Adrenal gland (tissue), 12 donors: ENCODE data around the gene SVIP. TPM values are rescaled to one million over a fixed set of nuclear protein-coding genes. Genes with fewer than 3 reads are reported as not detected.

ENCODE experiments used
- DNase-seq, 7 donors: peaks; one replicate each; pipeline ENCODE4 v3.0.0-alpha.2; 2019 to 2020
- H3K27ac ChIP-seq, 5 donors: fragments of 200-600 bp; sonication (generic) in 4 of 5; 1 replicate in 3 of 5; 2 replicates in 2 of 5; pipeline versions ENCODE4 v1.5.1 to v1.8.0; 2016 to 2020; ENCODE audit warnings: mild to moderate bottlenecking in 1 of 5
- H3K27me3 ChIP-seq: fragments of 200-600 bp; 2 replicates; pipeline ENCODE4 v1.8.0; 2021
- H3K36me3 ChIP-seq, 2 donors: fragments of 200-600 bp; replicated peaks in 1 of 2; 1 replicate in 1 of 2; 2 replicates in 1 of 2; pipeline versions ENCODE4 v1.5.1 to v1.8.0; 2018 to 2022
- H3K4me1 ChIP-seq, 2 donors: fragments of 200-600 bp; replicated peaks in 1 of 2; 1 replicate in 1 of 2; 2 replicates in 1 of 2; pipeline versions ENCODE4 v1.5.1 to v1.8.0; 2018 to 2021
- H3K4me3 ChIP-seq, 4 donors: fragments of 200-600 bp; sonication (generic) in 3 of 4; one replicate each; pipeline ENCODE4 v1.5.1; 2016 to 2018
- H3K9me3 ChIP-seq, 3 donors: fragments of 200-600 bp; sonication (generic) in 1 of 3; replicated peaks in 1 of 3; 1 replicate in 2 of 3; 2 replicates in 1 of 3; pipeline versions ENCODE4 v1.5.1 to v1.8.0; 2016 to 2021
- POLR2A ChIP-seq, 2 donors: fragments of 450-650 bp; IDR thresholded peaks; one replicate each; pipeline ENCODE4 v1.6.1; 2017; ENCODE audit warnings: antibody characterized with exemption in 2 of 2, mild to moderate bottlenecking in 2 of 2, moderate library complexity in 1 of 2
- WGBS, 4 donors: extraction: QIAGEN DNeasy Blood & Tissue Kit in 2 of 4; methylation state at CpG; one replicate each; pipeline versions ENCODE4 v1.1.5 to v1.1.7; 2013 to 2017; 5-methylcytosine and 5-hydroxymethylcytosine counted together
- intact Hi-C, 2 donors: fragments of 100-400 bp; cut with DNase I; formaldehyde crosslinking; loops; one replicate each; pipeline versions ENCODE4 v1.14.1 to v1.15.0; 2022 to 2023
- polyA plus RNA-seq, 3 donors: library from polyadenylated mRNA; stranded (reverse); fragments of 200-250 nt in 2 of 3; fragments of 350-450 nt in 1 of 3; fragmentation: Illumina TruSeq in 1 of 3; extraction: RNeasy Lipid Tissue Mini Kit (QIAGEN cat#74804) in 1 of 3; gene quantifications; one replicate each; pipeline ENCODE4 v1.2.3, GENCODE V29; 2013 to 2014
- total RNA-seq, 9 donors: library from RNA; depleted of rRNA in 4 of 9; stranded (reverse); fragments of >200 nt in 4 of 9; fragments of 120-200 nt in 1 of 9; fragmentation: NEBNext Ultra II Directional in 1 of 9; extraction: Animal tissue kit (Norgen Biotek cat#: 25700) in 1 of 9; gene quantifications; one replicate each; pipeline versions ENCODE4 v1.1.0 to v1.2.4, GENCODE V29; 2013 to 2023
- TF ChIP-seq, protein P1 (sequence below), 6 experiments: fragments of 450-650 bp in 4 of 6; fragments of 200-600 bp in 2 of 6; sonication (generic) in 1 of 6; IDR thresholded peaks; 1 replicate in 5 of 6; 2 replicates in 1 of 6; pipeline versions ENCODE4 v1.5.1 to v1.8.0; 2016 to 2021; ENCODE audit warnings: antibody characterized with exemption in 6 of 6, mild to moderate bottlenecking in 2 of 6, moderate library complexity in 1 of 6
- donor health status: healthy with polysubstance abuse.
- donor health status: Bipolar disorder and iron deficiency.
- donor health status: DM: yes; HTN: yes; CAD: no.
- donor health status: DM: no; HTN: no; CAD: no.
- donor health status: DM: no; HTN: no; CAD: no.
- donor health status: DM: yes; HTN: yes; CAD: no.

The SVIP gene
- total and polyA plus RNA-seq, 12 donors, result 5.1 to 32.0 (median 15.6) TPM

DNA sequence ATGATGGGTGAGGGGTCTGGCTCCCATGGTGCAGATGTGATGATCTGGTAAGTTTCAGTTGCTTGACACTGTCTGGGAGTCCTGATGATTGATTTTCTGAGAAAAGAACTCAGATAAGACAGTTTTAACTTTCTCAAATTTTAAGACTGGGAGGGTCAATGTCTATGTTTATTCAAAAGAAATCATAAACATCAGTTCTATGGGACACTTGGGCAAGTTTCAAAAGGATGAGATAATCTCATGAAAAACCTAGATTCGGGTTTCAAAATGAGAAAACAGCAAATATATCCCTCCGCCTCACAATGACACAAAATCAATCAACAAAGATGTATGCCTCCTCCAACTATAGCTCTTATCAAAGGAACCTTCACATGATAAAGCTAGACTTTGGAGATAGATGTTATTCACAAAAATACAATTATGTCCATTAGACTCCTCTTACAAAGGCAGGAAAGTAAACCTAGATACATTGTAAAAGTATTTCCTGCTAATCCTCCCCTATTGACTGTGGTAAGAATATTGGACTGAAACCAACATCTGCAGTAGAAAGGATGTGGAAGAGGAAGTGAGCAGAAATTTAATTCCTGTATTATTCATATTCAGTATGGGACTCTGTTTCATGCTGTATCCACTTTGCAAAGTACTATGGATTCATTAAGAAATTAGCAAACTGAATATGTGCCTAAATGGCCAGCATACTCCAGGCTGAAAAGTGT lies 21.6 kb downstream of the SVIP start:
- DNase-seq, result no peak
- no peaks in the 10 kb centered on the region for H3K4me1 ChIP-seq
- intact Hi-C loops, result no loop called here
- WGBS, 4 donors, result 65 to 77% (median 74%) methylated on average over 2 of the region's 2 CpGs
- no peak overlapping the region for H3K4me3 ChIP-seq
- no peaks in the 10 kb centered on the region for H3K36me3 ChIP-seq
- no peaks in the 10 kb centered on the region for H3K9me3 ChIP-seq
- TF ChIP-seq, protein P1, sequence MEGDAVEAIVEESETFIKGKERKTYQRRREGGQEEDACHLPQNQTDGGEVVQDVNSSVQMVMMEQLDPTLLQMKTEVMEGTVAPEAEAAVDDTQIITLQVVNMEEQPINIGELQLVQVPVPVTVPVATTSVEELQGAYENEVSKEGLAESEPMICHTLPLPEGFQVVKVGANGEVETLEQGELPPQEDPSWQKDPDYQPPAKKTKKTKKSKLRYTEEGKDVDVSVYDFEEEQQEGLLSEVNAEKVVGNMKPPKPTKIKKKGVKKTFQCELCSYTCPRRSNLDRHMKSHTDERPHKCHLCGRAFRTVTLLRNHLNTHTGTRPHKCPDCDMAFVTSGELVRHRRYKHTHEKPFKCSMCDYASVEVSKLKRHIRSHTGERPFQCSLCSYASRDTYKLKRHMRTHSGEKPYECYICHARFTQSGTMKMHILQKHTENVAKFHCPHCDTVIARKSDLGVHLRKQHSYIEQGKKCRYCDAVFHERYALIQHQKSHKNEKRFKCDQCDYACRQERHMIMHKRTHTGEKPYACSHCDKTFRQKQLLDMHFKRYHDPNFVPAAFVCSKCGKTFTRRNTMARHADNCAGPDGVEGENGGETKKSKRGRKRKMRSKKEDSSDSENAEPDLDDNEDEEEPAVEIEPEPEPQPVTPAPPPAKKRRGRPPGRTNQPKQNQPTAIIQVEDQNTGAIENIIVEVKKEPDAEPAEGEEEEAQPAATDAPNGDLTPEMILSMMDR (IDR thresholded peaks at IDR 0.05), result no peak
- TF ChIP-seq POLR2A (IDR thresholded peaks at IDR 0.05), result no peak
- no peak overlapping the region for H3K27ac ChIP-seq
- H3K27me3 ChIP-seq, result no peaks in the 10 kb centered on the region

DNA sequence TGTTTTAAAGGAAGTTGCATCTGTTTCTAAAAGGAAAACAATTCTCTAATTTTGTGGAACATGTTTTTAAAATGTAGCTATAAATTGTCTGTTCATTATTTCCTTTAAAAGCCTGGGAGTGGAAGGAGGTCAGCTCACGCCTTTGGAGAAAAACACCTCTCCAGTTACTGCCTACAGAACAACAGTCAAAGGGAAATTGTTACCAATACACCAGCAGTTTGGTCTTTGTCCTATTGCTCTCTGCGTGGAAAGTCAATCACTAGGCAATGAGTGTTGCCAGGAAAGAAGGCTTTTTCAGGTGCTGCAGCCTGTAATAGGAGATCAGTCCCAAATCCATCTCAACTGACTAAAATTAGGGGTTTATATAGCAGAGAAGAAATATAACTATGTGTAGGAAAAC lies 22.2 kb downstream of the SVIP start:
- H3K9me3 ChIP-seq, result no peaks in the 10 kb centered on the region
- H3K27me3 ChIP-seq, result no peaks in the 10 kb centered on the region
- H3K27ac ChIP-seq, result no peak overlapping the region
- WGBS, 4 donors, result 62 to 74% (median 73%) methylated on average over 2 of the region's 2 CpGs
- H3K4me3 ChIP-seq, result no peak overlapping the region
- no peaks in the 10 kb centered on the region for H3K36me3 ChIP-seq
- intact Hi-C loops, result no loop called here
- no peak for TF ChIP-seq POLR2A (IDR thresholded peaks at IDR 0.05)
- TF ChIP-seq, protein P1 (IDR thresholded peaks at IDR 0.05), result no peak
- no peak for DNase-seq
- no peaks in the 10 kb centered on the region for H3K4me1 ChIP-seq

DNA sequence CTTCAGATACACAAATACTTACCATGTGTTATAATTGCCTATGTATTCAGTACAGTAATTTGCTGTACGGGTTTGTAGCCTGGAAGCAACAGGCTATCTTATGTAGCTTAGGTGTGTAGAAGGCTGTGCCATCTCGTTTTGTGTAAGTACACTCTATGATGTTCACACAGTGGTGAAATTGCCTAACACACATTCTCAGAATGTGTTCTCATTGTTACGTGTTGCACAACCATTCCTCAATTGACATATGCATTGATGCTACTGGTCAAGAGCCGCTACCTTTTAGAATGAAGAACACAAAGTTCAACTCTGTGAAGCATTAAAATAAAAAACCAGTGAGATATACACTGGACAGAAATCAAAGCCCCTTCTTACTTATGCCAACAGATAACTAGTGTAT lies 26.7 kb downstream of the SVIP start:
- no peak for DNase-seq
- Histone ChIP-seq H3K4me3 (no peak overlapping the region), H3K36me3 (no peaks in the 10 kb centered on the region), H3K9me3 (no peaks in the 10 kb centered on the region), H3K27ac (no peak overlapping the region), H3K27me3 (no peaks in the 10 kb centered on the region), H3K4me1 (no peaks in the 10 kb centered on the region)
- TF ChIP-seq, protein P1 (IDR thresholded peaks at IDR 0.05), result no peak
- TF ChIP-seq POLR2A (IDR thresholded peaks at IDR 0.05), result no peak
- 72 to 85% (median 81%) methylated on average over 4 of the region's 4 CpGs for WGBS, 4 donors
- intact Hi-C loops, result no loop called here

DNA sequence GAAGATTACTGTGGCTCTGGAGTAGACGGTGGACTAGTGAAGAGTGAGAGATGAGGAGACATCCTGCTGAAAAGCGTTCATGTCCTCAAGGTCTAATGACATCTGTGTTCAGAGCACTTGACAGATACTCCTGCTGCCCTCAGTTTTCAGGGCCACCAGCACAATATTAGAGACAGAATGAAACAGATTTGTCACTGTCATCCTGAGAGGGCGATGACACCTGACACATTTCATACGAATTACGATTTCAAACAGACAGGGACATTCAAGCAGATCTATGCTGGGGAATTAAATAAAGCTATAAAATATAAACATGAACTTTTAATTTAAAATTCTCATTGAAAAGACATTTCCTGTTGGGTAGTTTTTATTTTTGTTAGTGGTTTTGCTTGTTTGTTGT lies 29.1 kb downstream of the SVIP start:
- Histone ChIP-seq H3K9me3 (no peaks in the 10 kb centered on the region), H3K4me1 (no peaks in the 10 kb centered on the region), H3K36me3 (no peaks in the 10 kb centered on the region), H3K27me3 (no peaks in the 10 kb centered on the region), H3K4me3 (no peak overlapping the region), H3K27ac (no peak overlapping the region)
- intact Hi-C loops, result no loop called here
- no peak for DNase-seq
- 56 to 69% (median 62%) methylated on average over 5 of the region's 5 CpGs for WGBS, 4 donors
- TF ChIP-seq, protein P1 (IDR thresholded peaks at IDR 0.05), result no peak
- no peak for TF ChIP-seq POLR2A (IDR thresholded peaks at IDR 0.05)
